Stimulated activated CD4-positive, alpha-beta T cell treated with anti-CD3 and anti-CD28 coated beads, TNF-alpha, amount 100 ng/mL, for 24 hours (primary cell): Measurements from ENCODE around the gene AMBRA1.
"Not testable (repeated sequence)": the region's sequence is repeated elsewhere in the genome, so short reads cannot be mapped to it uniquely, and the experiment has no call there.

Source experiments
- DNase-seq, 3 experiments: peaks; one replicate each; pipeline ENCODE4 v3.0.0-alpha.2; 2020; ENCODE audit warnings: low read depth in 3 of 3

Gene AMBRA1

GRCh38 chr11:46533396-46534100, 60.3 kb downstream of the AMBRA1 start:
- no peak for DNase-seq

- no peak for DNase-seq
Observed at GRCh38 chr11:46529928-46530574, 63.8 kb downstream of the AMBRA1 start.

- DNase-seq: peak; percentile 57 to 70 (median 63)
Observed at GRCh38 chr11:46529095-46529905, 64.5 kb downstream of the AMBRA1 start.

- DNase-seq: peak in 2 of 3 experiments; percentile 5 to 22
Observed at GRCh38 chr11:46528445-46529094, 65.3 kb downstream of the AMBRA1 start.

GRCh38 chr11:46527591-46528130, 66.2 kb downstream of the AMBRA1 start:
- DNase-seq: no peak

GRCh38 chr11:46526216-46527215, 67.3 kb downstream of the AMBRA1 start:
- DNase-seq: no peak

- no peak for DNase-seq
Observed at GRCh38 chr11:46524201-46524770, 69.5 kb downstream of the AMBRA1 start.

GRCh38 chr11:46523290-46523689, 70.5 kb downstream of the AMBRA1 start:
- DNase-seq: no peak

- DNase-seq: no peak
Observed at GRCh38 chr11:46522682-46523281, 71.0 kb downstream of the AMBRA1 start.

- no peak for DNase-seq
Observed at GRCh38 chr11:46521961-46522681, 71.7 kb downstream of the AMBRA1 start.

- no peak for DNase-seq
Observed at GRCh38 chr11:46520971-46521745, 72.7 kb downstream of the AMBRA1 start.

GRCh38 chr11:46519351-46519750, 74.5 kb downstream of the AMBRA1 start:
- DNase-seq: no peak

GRCh38 chr11:46518928-46519327, 74.9 kb downstream of the AMBRA1 start:
- DNase-seq: not testable (repeated sequence)

- no peak for DNase-seq
Observed at GRCh38 chr11:46514370-46514769, 79.5 kb downstream of the AMBRA1 start.

- no peak for DNase-seq
Observed at GRCh38 chr11:46513934-46514342, 79.9 kb downstream of the AMBRA1 start.

GRCh38 chr11:46512261-46512881, 81.5 kb downstream of the AMBRA1 start:
- DNase-seq: no peak

GRCh38 chr11:46511342-46511741, 82.5 kb downstream of the AMBRA1 start:
- no peak for DNase-seq

- no peak for DNase-seq
Observed at GRCh38 chr11:46508360-46508759, 85.5 kb downstream of the AMBRA1 start.
